Measurements from ENCODE around the gene ZC3H7B. TPM values are rescaled to one million over a fixed set of nuclear protein-coding genes. Genes with fewer than 3 reads are reported as not detected.
"Not testable (repeated sequence)": the region's sequence is repeated elsewhere in the genome, so short reads cannot be mapped to it uniquely, and the experiment has no call there.

The ZC3H7B gene
- total RNA-seq, 1 donor from 2014 or later, result 54.7 TPM

DNA sequence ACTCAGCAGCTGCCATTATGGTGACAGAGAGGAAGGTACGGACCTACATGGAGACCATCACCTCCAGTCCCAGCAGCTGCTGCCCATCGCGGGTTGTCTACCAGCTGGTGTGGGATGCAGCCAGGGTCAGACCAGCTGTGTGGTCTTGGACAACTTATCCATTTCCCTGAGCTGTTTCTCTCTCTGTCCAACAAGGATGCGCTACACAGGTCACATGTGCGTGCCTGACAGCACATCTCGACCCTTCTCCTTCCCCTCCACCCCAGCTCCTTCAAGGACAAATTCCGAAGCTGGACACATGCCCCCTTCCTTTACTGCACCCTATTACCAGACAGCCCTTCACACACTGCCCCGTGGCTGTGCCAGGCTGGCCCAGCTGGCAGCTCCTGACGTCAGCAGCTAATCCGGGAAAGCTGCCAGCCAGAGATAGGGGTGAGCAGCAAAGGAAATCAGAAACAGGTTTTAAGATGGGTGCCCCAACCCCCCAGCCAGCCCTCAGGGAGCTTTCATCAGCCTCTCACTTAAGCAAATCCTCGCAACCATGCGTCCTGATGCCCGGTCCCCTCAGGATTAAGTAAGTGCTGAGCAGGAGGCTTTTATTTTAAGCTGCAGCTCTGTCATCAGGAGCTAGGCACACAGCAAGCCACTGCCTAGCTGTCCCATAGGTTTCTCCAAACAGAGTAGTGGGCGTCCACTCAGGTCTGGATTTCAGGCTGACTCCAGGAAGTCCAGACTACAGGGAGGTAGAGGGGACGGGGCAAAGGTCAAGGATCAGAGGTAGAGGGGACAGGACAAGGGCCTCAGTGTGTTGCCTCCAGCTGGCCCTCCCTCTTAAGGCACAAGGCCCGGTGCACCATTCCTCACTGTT, 100.7 kb downstream of the ZC3H7B start:
- Mint-ChIP-seq H3K4me3 (ENCODE audit: unreplicated experiment) (no peak overlapping the region), H3K9me3 (ENCODE audit: low read depth) (no peaks in the 10 kb centered on the region), H3K4me1 (ENCODE audit: low read depth) (peaks cover 19% of the 10 kb centered on the region), H3K36me3 (ENCODE audit: low read depth) (peaks cover 3% of the 10 kb centered on the region), H3K27ac (ENCODE audit: unreplicated experiment) (peak overlapping the region; percentile 83), H3K27me3 (ENCODE audit: low read depth) (no peaks in the 10 kb centered on the region)
- TF ChIP-seq, protein P1, sequence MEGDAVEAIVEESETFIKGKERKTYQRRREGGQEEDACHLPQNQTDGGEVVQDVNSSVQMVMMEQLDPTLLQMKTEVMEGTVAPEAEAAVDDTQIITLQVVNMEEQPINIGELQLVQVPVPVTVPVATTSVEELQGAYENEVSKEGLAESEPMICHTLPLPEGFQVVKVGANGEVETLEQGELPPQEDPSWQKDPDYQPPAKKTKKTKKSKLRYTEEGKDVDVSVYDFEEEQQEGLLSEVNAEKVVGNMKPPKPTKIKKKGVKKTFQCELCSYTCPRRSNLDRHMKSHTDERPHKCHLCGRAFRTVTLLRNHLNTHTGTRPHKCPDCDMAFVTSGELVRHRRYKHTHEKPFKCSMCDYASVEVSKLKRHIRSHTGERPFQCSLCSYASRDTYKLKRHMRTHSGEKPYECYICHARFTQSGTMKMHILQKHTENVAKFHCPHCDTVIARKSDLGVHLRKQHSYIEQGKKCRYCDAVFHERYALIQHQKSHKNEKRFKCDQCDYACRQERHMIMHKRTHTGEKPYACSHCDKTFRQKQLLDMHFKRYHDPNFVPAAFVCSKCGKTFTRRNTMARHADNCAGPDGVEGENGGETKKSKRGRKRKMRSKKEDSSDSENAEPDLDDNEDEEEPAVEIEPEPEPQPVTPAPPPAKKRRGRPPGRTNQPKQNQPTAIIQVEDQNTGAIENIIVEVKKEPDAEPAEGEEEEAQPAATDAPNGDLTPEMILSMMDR (IDR thresholded peaks at IDR 0.05), result no peak
- DNase-seq (ENCODE audit: low spot score), result no peak

DNA sequence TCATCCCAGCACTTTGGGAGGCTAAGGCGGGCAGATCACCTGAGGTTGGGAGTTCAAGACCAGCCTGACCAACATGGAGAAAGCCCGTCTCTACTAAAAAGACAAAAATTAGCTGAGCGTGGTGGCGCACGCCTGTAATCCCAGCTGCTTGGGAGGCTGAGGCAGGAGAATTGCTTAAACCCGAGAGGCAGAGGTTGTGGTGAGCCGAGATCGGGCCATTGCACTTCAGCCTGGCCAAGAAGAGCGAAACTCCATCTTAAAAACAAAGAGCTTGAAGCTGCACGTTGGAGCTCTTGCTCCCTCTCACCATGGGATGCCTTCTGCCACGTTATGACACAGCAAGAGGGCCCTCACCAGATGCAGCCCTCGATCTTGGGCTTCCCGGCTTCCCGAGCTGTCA, 101.5 kb downstream of the ZC3H7B start:
- H3K27ac Mint-ChIP-seq (ENCODE audit: unreplicated experiment); H3K36me3 Mint-ChIP-seq (ENCODE audit: low read depth); DNase-seq (ENCODE audit: low spot score); H3K4me3 Mint-ChIP-seq (ENCODE audit: unreplicated experiment); H3K27me3 Mint-ChIP-seq (ENCODE audit: low read depth); H3K9me3 Mint-ChIP-seq (ENCODE audit: low read depth): not testable (repeated sequence)
- peaks cover 19% of the 10 kb centered on the region for H3K4me1 Mint-ChIP-seq (ENCODE audit: low read depth)

DNA sequence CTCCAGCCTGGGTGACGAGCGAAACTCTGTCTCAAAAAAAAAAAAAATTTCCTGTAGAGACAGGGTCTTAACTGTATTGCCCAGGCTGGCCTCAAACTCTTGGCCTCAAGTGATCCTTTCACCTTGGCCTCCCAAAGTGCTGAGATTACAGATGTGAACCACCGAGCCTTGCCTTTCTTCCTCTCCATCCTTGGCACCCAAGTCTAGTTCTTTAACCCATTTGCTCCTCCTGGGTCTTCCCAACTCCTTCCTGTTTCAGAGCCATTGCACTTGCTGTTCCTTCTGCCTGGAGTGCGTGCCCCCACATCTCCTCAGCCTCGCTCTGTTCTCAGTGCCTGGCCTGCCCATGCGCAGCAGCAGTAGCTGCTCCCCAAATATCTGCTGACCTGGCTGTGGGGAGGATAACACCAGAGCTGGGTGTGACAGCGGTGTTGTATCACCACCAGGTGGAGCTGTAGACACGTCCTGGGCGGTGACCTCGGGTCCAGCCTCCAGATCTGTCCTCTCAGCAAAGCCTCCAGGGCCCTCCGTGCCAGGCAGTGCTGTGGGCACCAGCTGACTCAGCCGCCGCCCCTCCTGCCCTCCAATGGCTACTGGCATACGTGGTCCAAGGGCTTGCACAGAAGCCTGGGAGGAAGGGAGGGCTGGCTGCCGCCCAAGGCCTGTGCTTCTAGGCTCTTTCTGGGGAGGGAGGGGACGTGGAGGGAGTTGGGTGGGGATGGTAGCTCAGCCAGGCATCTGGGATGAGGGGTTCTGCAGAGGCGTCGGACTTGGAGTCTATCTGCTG, 102.4 kb downstream of the ZC3H7B start:
- H3K27ac Mint-ChIP-seq (ENCODE audit: unreplicated experiment), result peak overlapping the region; percentile 84
- peaks cover 19% of the 10 kb centered on the region for H3K4me1 Mint-ChIP-seq (ENCODE audit: low read depth)
- peak; percentile 97 for DNase-seq (ENCODE audit: low spot score)
- peak overlapping the region; percentile 40 for H3K4me3 Mint-ChIP-seq (ENCODE audit: unreplicated experiment)
- no peaks in the 10 kb centered on the region for H3K27me3 Mint-ChIP-seq (ENCODE audit: low read depth)
- no peaks in the 10 kb centered on the region for H3K9me3 Mint-ChIP-seq (ENCODE audit: low read depth)
- TF ChIP-seq, protein P1 (IDR thresholded peaks at IDR 0.05), result peak; percentile 96
- no peaks in the 10 kb centered on the region for H3K36me3 Mint-ChIP-seq (ENCODE audit: low read depth)

DNA sequence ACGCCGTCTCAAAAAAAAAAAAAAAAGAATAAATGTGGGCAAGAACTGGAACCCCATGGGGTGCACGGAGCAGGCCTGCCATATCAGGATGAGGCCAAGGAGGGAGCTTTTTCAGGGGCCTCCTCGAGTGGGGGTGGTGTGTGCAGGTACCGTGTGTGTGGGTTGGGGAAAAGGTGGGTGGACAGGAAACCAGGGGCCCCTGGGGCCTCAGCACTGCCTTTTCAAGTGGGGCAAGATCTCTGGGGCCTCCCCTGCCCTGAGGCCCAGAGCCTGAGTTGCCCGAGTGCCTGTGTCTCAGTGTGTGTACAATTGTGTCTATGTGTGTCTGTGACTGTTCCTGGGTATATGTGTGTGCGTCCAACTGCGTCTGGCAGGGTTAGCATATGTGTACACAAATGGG, 104.3 kb downstream of the ZC3H7B start:
- Mint-ChIP-seq H3K9me3 (ENCODE audit: low read depth) (no peaks in the 10 kb centered on the region), H3K4me3 (ENCODE audit: unreplicated experiment) (no peak overlapping the region), H3K27me3 (ENCODE audit: low read depth) (no peaks in the 10 kb centered on the region), H3K36me3 (ENCODE audit: low read depth) (no peaks in the 10 kb centered on the region), H3K27ac (ENCODE audit: unreplicated experiment) (no peak overlapping the region), H3K4me1 (ENCODE audit: low read depth) (peaks cover 23% of the 10 kb centered on the region)
- TF ChIP-seq, protein P1 (IDR thresholded peaks at IDR 0.05), result no peak
- no peak for DNase-seq (ENCODE audit: low spot score)

DNA sequence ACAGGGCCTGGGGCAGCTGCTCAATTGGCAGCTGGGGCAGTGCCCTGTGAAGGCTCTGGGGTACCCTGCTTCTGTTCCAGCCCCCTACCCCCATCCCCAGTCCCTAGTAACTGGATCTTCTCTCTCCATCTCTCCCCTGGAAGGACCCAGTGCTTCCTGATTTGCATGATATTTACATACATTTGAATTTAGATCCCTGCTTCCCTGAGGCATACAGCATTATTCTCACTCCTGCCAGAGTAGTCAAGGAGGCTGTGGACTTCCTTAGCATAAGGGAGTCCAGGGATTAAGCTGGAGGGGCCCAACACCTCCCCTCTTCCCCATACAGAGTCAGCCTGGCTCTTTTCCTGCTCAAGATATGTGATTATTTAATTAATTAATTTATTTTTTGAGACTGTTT, 105.1 kb downstream of the ZC3H7B start:
- no peak for DNase-seq (ENCODE audit: low spot score)
- Mint-ChIP-seq H3K9me3 (ENCODE audit: low read depth) (no peaks in the 10 kb centered on the region), H3K27ac (ENCODE audit: unreplicated experiment) (no peak overlapping the region), H3K36me3 (ENCODE audit: low read depth) (no peaks in the 10 kb centered on the region), H3K27me3 (ENCODE audit: low read depth) (no peaks in the 10 kb centered on the region), H3K4me1 (ENCODE audit: low read depth) (peaks cover 24% of the 10 kb centered on the region), H3K4me3 (ENCODE audit: unreplicated experiment) (no peak overlapping the region)
- TF ChIP-seq, protein P1 (IDR thresholded peaks at IDR 0.05), result no peak
